GM19025 (cell line): ENCODE measurements around the gene PPP2R5C.
"Not testable (repeated sequence)": the region's sequence is repeated elsewhere in the genome, so short reads cannot be mapped to it uniquely, and the experiment has no call there.

Experiments used
- ATAC-seq: cut with Tn5 transposase; IDR thresholded peaks from one replicate; pipeline ENCODE4 v1.9.1; 2021; ENCODE audit warnings: mild to moderate bottlenecking, low read depth, moderate library complexity; ENCODE audit not compliant: unreplicated experiment

Gene PPP2R5C

GRCh38 chr14:101749756-101750155, 11.8 kb upstream of the PPP2R5C start:
- not testable (repeated sequence) for ATAC-seq

- no peak for ATAC-seq
Observed at GRCh38 chr14:101754893-101755292, 6.6 kb upstream of the PPP2R5C start.

- no peak for ATAC-seq
Observed at GRCh38 chr14:101755591-101756324, 5.8 kb upstream of the PPP2R5C start.

- no peak for ATAC-seq
Observed at GRCh38 chr14:101757064-101757838, 4.3 kb upstream of the PPP2R5C start.

- ATAC-seq: no peak
Observed at GRCh38 chr14:101757839-101758211, 3.7 kb upstream of the PPP2R5C start.

GRCh38 chr14:101758913-101759593, 2.5 kb upstream of the PPP2R5C start:
- no peak for ATAC-seq

- peak; percentile 39 for ATAC-seq
Observed at GRCh38 chr14:101760138-101761011, 1.1 kb upstream of the PPP2R5C start.

- peak; percentile 6 for ATAC-seq
Observed at GRCh38 chr14:101761881-101762529, 496 bp downstream of the PPP2R5C start.

GRCh38 chr14:101762530-101763101, 1.1 kb downstream of the PPP2R5C start:
- no peak for ATAC-seq

- ATAC-seq: no peak
Observed at GRCh38 chr14:101763941-101764709, 2.6 kb downstream of the PPP2R5C start.

- ATAC-seq: no peak
Observed at GRCh38 chr14:101767618-101768362, 6.3 kb downstream of the PPP2R5C start.

- ATAC-seq: no peak
Observed at GRCh38 chr14:101770183-101770582, 8.7 kb downstream of the PPP2R5C start.

GRCh38 chr14:101772770-101773169, 11.3 kb downstream of the PPP2R5C start:
- no peak for ATAC-seq

GRCh38 chr14:101773378-101773777, 11.9 kb downstream of the PPP2R5C start:
- ATAC-seq: no peak

GRCh38 chr14:101774006-101774795, 12.7 kb downstream of the PPP2R5C start:
- no peak for ATAC-seq

- ATAC-seq: no peak
Observed at GRCh38 chr14:101774814-101775213, 13.3 kb downstream of the PPP2R5C start.

GRCh38 chr14:101775826-101776225, 14.3 kb downstream of the PPP2R5C start:
- no peak for ATAC-seq
